MCF 10A (cell line): ENCODE measurements around the gene TTLL13. TPM values are rescaled to one million over a fixed set of nuclear protein-coding genes. Genes with fewer than 3 reads are reported as not detected.

Experiments
- BruUV-seq: library from RNA; stranded (reverse); fragments of 400-500 nt; replicated peaks from 2 replicates; lab custom pipeline; 2021; lab: Mats Ljungman, UMichigan
- CTCF ChIA-PET: fragments of 300-600 bp; sonication (Branson Sonifier 250); formaldehyde crosslinking; extraction: SDS; loops from one replicate; lab custom pipeline; 2021; ENCODE audit warnings: antibody characterized with exemption, inconsistent platforms; lab: Yijun Ruan, JAX
- POLR2A ChIA-PET: fragments of 300-600, 350-650 bp; sonication (Branson Sonifier 250); formaldehyde crosslinking; extraction: SDS; loops from one replicate; lab custom pipeline; 2020; ENCODE audit warnings: antibody characterized with exemption, inconsistent platforms; lab: Yijun Ruan, JAX
- DNase-seq: peaks from one replicate; pipeline ENCODE4 v3.0.0-alpha.2; 2018; ENCODE audit not compliant: unreplicated experiment
- H3K27ac Mint-ChIP-seq: one replicate; pipeline ENCODE4 v1.8.0; 2022; ENCODE audit warnings: mild to moderate bottlenecking, low read depth, mixed read lengths; ENCODE audit not compliant: unreplicated experiment
- H3K27me3 Mint-ChIP-seq: one replicate; pipeline ENCODE4 v1.8.0; 2022; ENCODE audit warnings: mixed read lengths; ENCODE audit not compliant: insufficient read depth, unreplicated experiment
- H3K36me3 Mint-ChIP-seq: one replicate; pipeline ENCODE4 v1.8.0; 2022; ENCODE audit warnings: mild to moderate bottlenecking, moderate library complexity, mixed read lengths; ENCODE audit not compliant: insufficient read depth, unreplicated experiment
- H3K4me1 Mint-ChIP-seq: one replicate; pipeline ENCODE4 v1.8.0; 2022; ENCODE audit warnings: mixed read lengths; ENCODE audit not compliant: insufficient read depth, unreplicated experiment
- H3K4me3 Mint-ChIP-seq: one replicate; pipeline ENCODE4 v1.8.0; 2022; ENCODE audit warnings: mild to moderate bottlenecking, moderate library complexity, mixed read lengths; ENCODE audit not compliant: unreplicated experiment
- H3K9me3 Mint-ChIP-seq: one replicate; pipeline ENCODE4 v1.8.0; 2022; ENCODE audit warnings: mixed read lengths; ENCODE audit not compliant: unreplicated experiment
- intact Hi-C: fragments of 100-400 bp; cut with micrococcal nuclease; formaldehyde crosslinking; loops from 2 replicates; pipeline ENCODE4 v1.14.1; 2022
- total RNA-seq: library from RNA; stranded (reverse); gene quantifications from 2 replicates; pipeline ENCODE4 v1.2.3, GENCODE V29; 2022
- TF ChIP-seq, protein P1 (sequence below): fragments of 200-600 bp; IDR thresholded peaks from one replicate; pipeline ENCODE4 v1.8.0; 2022; ENCODE audit warnings: antibody characterized with exemption, mild to moderate bottlenecking; ENCODE audit not compliant: unreplicated experiment

The TTLL13 gene
- total RNA-seq, 1 experiment from 2014 or later = not detected

DNA sequence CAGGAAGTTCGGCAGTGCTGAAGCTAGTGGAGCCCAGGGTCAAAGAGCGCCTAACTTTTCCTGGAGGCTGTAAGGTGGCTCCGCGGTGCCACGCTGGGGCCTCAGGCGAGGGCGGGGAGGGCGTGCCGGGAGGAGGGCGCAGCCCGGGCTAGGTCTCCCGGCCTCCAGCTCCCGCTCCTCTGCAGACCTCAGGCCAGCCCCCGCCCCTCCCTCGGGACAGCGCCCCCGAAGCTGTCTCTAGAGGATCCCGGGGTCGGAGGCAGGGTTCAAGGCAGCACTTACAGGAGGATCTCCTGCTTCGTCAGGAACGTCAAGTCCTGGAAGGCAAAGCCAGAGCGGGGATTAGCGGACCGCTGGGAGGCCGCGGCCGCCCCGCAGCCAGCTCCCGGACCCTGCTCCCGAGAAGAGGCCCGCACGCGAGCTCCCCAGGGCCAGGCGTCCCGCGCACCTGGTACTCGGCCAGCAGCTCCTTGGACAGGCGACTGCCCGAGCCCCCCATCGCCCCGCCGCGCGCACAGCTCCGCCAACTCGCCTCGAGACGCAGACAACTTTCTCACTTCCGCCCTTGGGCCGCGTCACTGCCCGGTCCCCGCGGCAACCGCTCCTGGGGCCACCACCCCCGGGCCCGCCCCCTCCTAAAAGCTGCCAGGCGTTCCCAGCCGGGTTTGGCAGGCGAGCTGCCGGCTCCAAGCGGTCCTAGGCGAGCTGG lies 15.8 kb upstream of the TTLL13 start, which contains the start of gene CIB1:
Gene CIB1 (minus strand): TSS at position 555 of the 709 bp plus-strand sequence. CDS start 56 bp downstream, at position 499.
- Mint-ChIP-seq H3K4me1 (peaks cover 19% of the 10 kb centered on the region), H3K9me3 (no peaks in the 10 kb centered on the region), H3K36me3 (peaks cover 36% of the 10 kb centered on the region), H3K27me3 (no peaks in the 10 kb centered on the region), H3K27ac (peak within 1 kb of the TSS; percentile 12), H3K4me3 (peak within 1 kb of the TSS; percentile 85)
- DNase-seq = peak; percentile 97
- intact Hi-C loops = loop anchor here (1.0 to 5.0 kb wide), 4 partner anchors 31 to 336 kb away; partner anchors contain the start of gene NGRN
- POLR2A ChIA-PET = interaction anchor here (0.5 to 4.7 kb wide), 32 partner anchors 9 to 755 kb away, joined by 3 to 66 read pairs (median 5); partner anchors contain the start of genes AP3S2, NGRN, SEMA4B and TTLL13
- TF ChIP-seq, protein P1, sequence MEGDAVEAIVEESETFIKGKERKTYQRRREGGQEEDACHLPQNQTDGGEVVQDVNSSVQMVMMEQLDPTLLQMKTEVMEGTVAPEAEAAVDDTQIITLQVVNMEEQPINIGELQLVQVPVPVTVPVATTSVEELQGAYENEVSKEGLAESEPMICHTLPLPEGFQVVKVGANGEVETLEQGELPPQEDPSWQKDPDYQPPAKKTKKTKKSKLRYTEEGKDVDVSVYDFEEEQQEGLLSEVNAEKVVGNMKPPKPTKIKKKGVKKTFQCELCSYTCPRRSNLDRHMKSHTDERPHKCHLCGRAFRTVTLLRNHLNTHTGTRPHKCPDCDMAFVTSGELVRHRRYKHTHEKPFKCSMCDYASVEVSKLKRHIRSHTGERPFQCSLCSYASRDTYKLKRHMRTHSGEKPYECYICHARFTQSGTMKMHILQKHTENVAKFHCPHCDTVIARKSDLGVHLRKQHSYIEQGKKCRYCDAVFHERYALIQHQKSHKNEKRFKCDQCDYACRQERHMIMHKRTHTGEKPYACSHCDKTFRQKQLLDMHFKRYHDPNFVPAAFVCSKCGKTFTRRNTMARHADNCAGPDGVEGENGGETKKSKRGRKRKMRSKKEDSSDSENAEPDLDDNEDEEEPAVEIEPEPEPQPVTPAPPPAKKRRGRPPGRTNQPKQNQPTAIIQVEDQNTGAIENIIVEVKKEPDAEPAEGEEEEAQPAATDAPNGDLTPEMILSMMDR = no peak
- CTCF ChIA-PET = interaction anchor here (0.5 to 4.8 kb wide), 20 partner anchors 12 to 369 kb away, joined by 3 to 48 read pairs (median 4); partner anchors contain the start of genes ARPIN and TTLL13
- BruUV-seq = TSS peak; percentile 46

DNA sequence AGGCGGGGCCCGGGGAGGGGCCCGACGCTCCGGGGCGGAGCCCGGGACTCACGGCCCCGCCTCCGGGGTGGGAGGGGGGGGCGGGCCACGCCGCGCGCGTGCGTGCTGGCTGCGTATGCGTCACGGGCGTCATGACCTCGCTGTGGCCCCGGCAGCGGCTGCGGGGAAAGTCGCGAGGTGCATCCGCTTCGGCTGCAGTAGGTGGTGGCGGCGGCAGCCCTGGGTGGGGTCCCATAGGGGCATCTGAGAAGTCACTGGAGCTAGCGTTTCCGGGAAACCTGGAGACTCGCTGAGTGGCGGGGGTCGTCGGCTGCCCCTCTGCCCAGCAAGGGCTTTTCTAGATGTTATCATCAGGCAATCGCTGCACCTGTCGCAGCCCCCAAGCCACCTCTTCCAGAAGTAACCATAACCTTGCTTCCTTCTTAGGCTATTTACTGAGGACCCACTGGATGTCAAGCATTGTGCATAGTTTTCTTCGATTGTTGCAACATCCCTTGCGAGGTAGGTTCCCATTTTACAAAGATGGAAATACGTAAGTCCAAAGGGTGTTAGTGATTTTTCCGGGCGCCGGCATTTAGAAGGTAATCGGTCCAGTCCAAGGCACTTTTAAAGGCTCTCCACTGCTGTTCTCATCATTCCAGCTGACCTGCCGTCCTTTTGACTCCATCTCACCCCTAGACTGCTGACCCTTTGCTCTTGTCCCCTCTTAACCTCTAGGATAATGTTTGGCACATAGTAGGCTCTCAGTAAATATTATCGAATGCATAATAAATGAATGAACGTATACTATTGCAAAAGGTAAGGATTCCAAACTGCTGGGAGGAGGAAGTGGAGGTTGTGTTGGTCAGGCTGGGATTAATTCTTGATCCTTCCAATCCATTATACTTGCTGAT lies 15.0 kb upstream of the TTLL13 start, which contains the start of gene GDPGP1:
Gene GDPGP1 (plus strand): TSS at position 114 of the 893 bp plus-strand sequence. CDS start 6,700 bp downstream, outside the sequence.
- TF ChIP-seq, protein P1 = no peak
- no TSS peak for BruUV-seq
- no peaks in the 10 kb centered on the region for H3K9me3 Mint-ChIP-seq
- ChIA-PET POLR2A (interaction anchor here (0.5 to 4.7 kb wide), 27 partner anchors 8 to 754 kb away, joined by 3 to 66 read pairs (median 5); partner anchors contain the start of genes AP3S2, NGRN, SEMA4B and TTLL13), CTCF (interaction anchor here (0.5 to 4.8 kb wide), 10 partner anchors 13 to 93 kb away, joined by 3 to 48 read pairs (median 7); no protein-coding TSS in a partner anchor)
- DNase-seq = peak; percentile 33
- intact Hi-C loops = loop anchor here (2.0 to 5.0 kb wide), 3 partner anchors 30 to 337 kb away; partner anchors contain the start of gene NGRN
- no peaks in the 10 kb centered on the region for H3K27me3 Mint-ChIP-seq
- peak within 1 kb of the TSS; percentile 12 for H3K27ac Mint-ChIP-seq
- H3K36me3 Mint-ChIP-seq = peaks cover 34% of the 10 kb centered on the region
- peak within 1 kb of the TSS; percentile 85 for H3K4me3 Mint-ChIP-seq
- H3K4me1 Mint-ChIP-seq = peaks cover 19% of the 10 kb centered on the region

DNA sequence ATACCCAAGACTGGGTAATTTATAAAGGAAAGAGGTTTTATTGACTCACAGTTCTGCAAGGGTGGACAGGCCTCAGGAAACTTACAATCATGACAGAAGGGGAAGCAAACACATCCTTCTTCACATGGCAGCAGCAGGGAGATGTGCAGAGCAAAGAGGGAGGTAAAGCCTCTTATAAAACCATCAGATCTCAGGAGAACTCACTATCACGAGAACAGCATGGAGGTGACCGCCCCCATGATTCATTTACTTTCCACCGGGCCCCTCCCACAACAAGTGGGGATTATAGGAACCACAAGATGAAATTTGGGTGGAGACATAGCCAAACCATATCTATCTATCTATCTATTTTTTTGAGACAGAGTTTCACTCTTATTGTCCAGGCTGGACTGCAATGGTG lies 10.0 kb upstream of the TTLL13 start:
- Mint-ChIP-seq H3K9me3 (no peaks in the 10 kb centered on the region), H3K4me3 (no peak overlapping the region), H3K36me3 (peaks cover 17% of the 10 kb centered on the region), H3K27me3 (no peaks in the 10 kb centered on the region), H3K27ac (no peak overlapping the region), H3K4me1 (peaks cover 8% of the 10 kb centered on the region)
- CTCF ChIA-PET = interaction anchor here (0.7 to 1.5 kb wide), 3 partner anchors 10 to 341 kb away, joined by 3 read pairs; partner anchors contain the start of gene TTLL13
- BruUV-seq = no TSS peak
- TF ChIP-seq, protein P1 = no peak
- POLR2A ChIA-PET = interaction anchor here (0.9 kb wide), 1 partner anchor 105 kb away, joined by 3 read pairs; no protein-coding TSS in a partner anchor
- DNase-seq = no peak
- intact Hi-C loops = no loop called here
